Natural killer cell (primary cell): Measurements from ENCODE around the gene DCDC2. TPM values are rescaled to one million over a fixed set of nuclear protein-coding genes. Genes with fewer than 3 reads are reported as not detected.
"Not testable (repeated sequence)": the region's sequence is repeated elsewhere in the genome, so short reads cannot be mapped to it uniquely, and the experiment has no call there.

ENCODE experiments used
- ATAC-seq, 3 donors: fragments of 150-1000 bp in 2 of 3; fragments of 200-7000 bp in 1 of 3; cut with Tn5 transposase; 1 replicate in 1 of 3; 2 replicates in 2 of 3; pipeline ENCODE4 v1.10.0; 2021; ENCODE audit warnings: mild to moderate bottlenecking in 2 of 3, moderate library complexity in 2 of 3
- DNase-seq, 2 donors: peaks; one replicate each; pipeline versions ENCODE4 v3.0.0 to v3.0.0-alpha.2; 2013 to 2021; ENCODE audit warnings: mixed read lengths in 1 of 2
- H3K27ac ChIP-seq: one replicate; pipeline ENCODE4 v1.5.1; 2013; ENCODE audit warnings: mild to moderate bottlenecking, low read length
- H3K27me3 ChIP-seq: one replicate; pipeline ENCODE4 v1.6.1; 2013; ENCODE audit warnings: low read length; ENCODE audit not compliant: control insufficient read depth, insufficient read depth
- H3K36me3 ChIP-seq: one replicate; pipeline ENCODE4 v1.6.1; 2013; ENCODE audit warnings: low read length; ENCODE audit not compliant: control insufficient read depth, insufficient read depth
- H3K4me1 ChIP-seq: one replicate; pipeline ENCODE4 v1.6.1; 2013; ENCODE audit warnings: low read length; ENCODE audit not compliant: control insufficient read depth, insufficient read depth
- H3K4me3 ChIP-seq: one replicate; pipeline ENCODE4 v1.5.1; 2013; ENCODE audit warnings: low read length
- H3K9me3 ChIP-seq: one replicate; pipeline ENCODE4 v1.6.1; 2013; ENCODE audit warnings: low read length; ENCODE audit not compliant: control insufficient read depth, insufficient read depth
- H3K27ac Mint-ChIP-seq, 2 donors: one replicate each; pipeline ENCODE4 v1.8.0; 2022; ENCODE audit warnings: mild to moderate bottlenecking in 2 of 2, mixed read lengths in 2 of 2, moderate library complexity in 1 of 2
- H3K27me3 Mint-ChIP-seq, 2 donors: one replicate each; pipeline ENCODE4 v1.8.0; 2022; ENCODE audit warnings: low read depth in 2 of 2, mixed read lengths in 2 of 2
- H3K36me3 Mint-ChIP-seq: one replicate; pipeline ENCODE4 v1.8.0; 2022; ENCODE audit warnings: mixed read lengths
- H3K4me1 Mint-ChIP-seq, 2 donors: one replicate each; pipeline ENCODE4 v1.8.0; 2022; ENCODE audit warnings: mixed read lengths in 2 of 2
- H3K4me3 Mint-ChIP-seq: one replicate; pipeline ENCODE4 v1.8.0; 2022; ENCODE audit warnings: mild to moderate bottlenecking, moderate library complexity, mixed read lengths
- H3K9me3 Mint-ChIP-seq, 2 donors: one replicate each; pipeline ENCODE4 v1.8.0; 2022; ENCODE audit warnings: mixed read lengths in 2 of 2
- WGBS: methylation state at CpG from one replicate; pipeline ENCODE4 v1.1.7; 2013; ENCODE audit warnings: missing lambda C conversion rate; ENCODE audit not compliant: insufficient coverage; 5-methylcytosine and 5-hydroxymethylcytosine counted together
- intact Hi-C: fragments of 100-400 bp; cut with micrococcal nuclease; formaldehyde crosslinking; loops from one replicate; pipeline ENCODE4 v1.14.2; 2022
- total RNA-seq, 4 donors: library from RNA; stranded (reverse); fragments of 120-200 nt in 1 of 4; gene quantifications; one replicate each; pipeline versions ENCODE4 v1.2.3 to v1.2.4, GENCODE V29; 2013 to 2022
- TF ChIP-seq, protein P1 (sequence below): fragments of 200-600 bp; IDR thresholded peaks from one replicate; pipeline ENCODE4 v1.8.0; 2022; ENCODE audit warnings: antibody characterized with exemption

DCDC2 gene
- total RNA-seq, 3 donors from 2014 or later (not counting 1 experiment from before 2014, with no cell fraction given): not detected

DNA sequence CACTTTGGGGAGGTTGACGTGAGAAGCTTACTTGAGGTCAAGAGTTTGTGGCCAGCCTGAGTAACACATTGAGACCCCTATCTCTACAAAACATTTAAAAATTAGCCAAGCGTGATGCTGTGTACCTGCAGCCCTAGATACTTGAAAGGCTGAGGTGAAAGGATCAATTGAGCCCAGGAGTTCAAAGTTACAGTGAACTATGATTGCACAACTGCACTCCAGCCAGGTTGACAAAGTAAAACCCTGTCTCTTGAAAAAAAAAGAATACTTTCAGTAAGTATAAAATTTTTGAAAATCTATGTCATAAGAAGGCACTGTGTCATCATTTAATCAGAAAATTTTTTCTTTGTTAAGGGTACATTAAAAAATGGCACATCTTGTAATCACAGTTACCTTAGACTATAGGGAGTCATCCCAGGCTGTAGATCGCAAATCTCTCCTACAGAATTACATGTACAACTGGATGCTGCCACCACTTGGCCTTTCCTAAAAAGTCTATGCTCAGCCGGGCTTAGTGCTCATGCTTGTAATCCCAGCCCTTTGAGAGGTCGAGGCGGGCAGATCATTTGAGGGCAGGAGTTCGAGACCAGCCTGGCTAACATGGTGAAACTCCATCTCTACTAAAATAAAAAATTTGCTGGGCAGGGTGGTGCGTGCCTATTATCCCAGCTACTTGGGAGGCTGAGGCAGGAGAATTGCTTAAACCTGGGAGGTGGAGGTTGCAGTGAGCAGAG lies 27.8 kb upstream of the DCDC2 start:
- Mint-ChIP-seq H3K27me3 (peaks cover 9 to 16% of the 10 kb centered on the region in 2 donors), H3K4me1 (no peaks in the 10 kb centered on the region), H3K36me3 (no peaks in the 10 kb centered on the region), H3K4me3 (no peak overlapping the region), H3K27ac (no peak overlapping the region), H3K9me3 (no peaks in the 10 kb centered on the region)
- Histone ChIP-seq H3K27me3 (no peaks in the 10 kb centered on the region), H3K4me3 (no peak overlapping the region), H3K9me3 (no peaks in the 10 kb centered on the region), H3K36me3 (no peaks in the 10 kb centered on the region), H3K4me1 (no peaks in the 10 kb centered on the region), H3K27ac (no peak overlapping the region)
- ATAC-seq: no peak
- intact Hi-C loops: no loop called here
- no peak for DNase-seq
- 85% methylated on average over 8 of the region's 8 CpGs for WGBS
- TF ChIP-seq, protein P1, sequence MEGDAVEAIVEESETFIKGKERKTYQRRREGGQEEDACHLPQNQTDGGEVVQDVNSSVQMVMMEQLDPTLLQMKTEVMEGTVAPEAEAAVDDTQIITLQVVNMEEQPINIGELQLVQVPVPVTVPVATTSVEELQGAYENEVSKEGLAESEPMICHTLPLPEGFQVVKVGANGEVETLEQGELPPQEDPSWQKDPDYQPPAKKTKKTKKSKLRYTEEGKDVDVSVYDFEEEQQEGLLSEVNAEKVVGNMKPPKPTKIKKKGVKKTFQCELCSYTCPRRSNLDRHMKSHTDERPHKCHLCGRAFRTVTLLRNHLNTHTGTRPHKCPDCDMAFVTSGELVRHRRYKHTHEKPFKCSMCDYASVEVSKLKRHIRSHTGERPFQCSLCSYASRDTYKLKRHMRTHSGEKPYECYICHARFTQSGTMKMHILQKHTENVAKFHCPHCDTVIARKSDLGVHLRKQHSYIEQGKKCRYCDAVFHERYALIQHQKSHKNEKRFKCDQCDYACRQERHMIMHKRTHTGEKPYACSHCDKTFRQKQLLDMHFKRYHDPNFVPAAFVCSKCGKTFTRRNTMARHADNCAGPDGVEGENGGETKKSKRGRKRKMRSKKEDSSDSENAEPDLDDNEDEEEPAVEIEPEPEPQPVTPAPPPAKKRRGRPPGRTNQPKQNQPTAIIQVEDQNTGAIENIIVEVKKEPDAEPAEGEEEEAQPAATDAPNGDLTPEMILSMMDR: no peak

GRCh38 chr6:24384369-24385130 lies 26.7 kb upstream of the DCDC2 start:
- H3K27me3 ChIP-seq, H3K4me1 Mint-ChIP-seq, H3K9me3 ChIP-seq, H3K4me3 Mint-ChIP-seq, H3K27ac Mint-ChIP-seq, H3K36me3 ChIP-seq, intact Hi-C loops, H3K36me3 Mint-ChIP-seq, DNase-seq, H3K4me3 ChIP-seq, H3K27ac ChIP-seq, H3K4me1 ChIP-seq, H3K9me3 Mint-ChIP-seq, ATAC-seq: not testable (repeated sequence)
- peaks cover 9 to 16% of the 10 kb centered on the region in 2 donors for H3K27me3 Mint-ChIP-seq
- WGBS: 100% methylated on average over 3 of the region's 5 CpGs

GRCh38 chr6:24382891-24383494 lies 25.1 kb upstream of the DCDC2 start:
- H3K36me3 ChIP-seq, H3K4me3 Mint-ChIP-seq, H3K4me1 Mint-ChIP-seq, H3K9me3 Mint-ChIP-seq, H3K4me3 ChIP-seq, H3K4me1 ChIP-seq, intact Hi-C loops, H3K27ac Mint-ChIP-seq, H3K9me3 ChIP-seq, H3K27ac ChIP-seq, DNase-seq, H3K36me3 Mint-ChIP-seq, H3K27me3 ChIP-seq, ATAC-seq: not testable (repeated sequence)
- WGBS: over 99% methylated on average over 6 of the region's 9 CpGs
- peaks cover 18 to 20% of the 10 kb centered on the region in 2 donors for H3K27me3 Mint-ChIP-seq

DNA sequence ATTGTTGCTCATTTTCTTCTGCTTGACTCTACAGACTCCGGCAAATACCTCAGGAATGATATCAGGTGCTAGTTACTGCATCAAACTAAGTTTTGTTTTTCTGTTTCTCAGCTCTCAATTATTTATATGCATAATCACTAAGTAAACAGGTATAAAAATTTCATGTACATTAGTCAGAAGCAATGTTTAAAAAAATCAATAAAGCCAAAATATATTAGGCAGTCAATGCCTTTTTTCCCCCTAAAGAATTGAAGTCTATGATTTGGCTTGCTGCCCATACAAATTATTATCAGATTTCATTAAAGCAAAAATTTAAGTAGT lies 24.3 kb upstream of the DCDC2 start:
- Mint-ChIP-seq H3K27ac (no peak overlapping the region), H3K36me3 (no peaks in the 10 kb centered on the region), H3K27me3 (peaks cover 17 to 18% of the 10 kb centered on the region in 2 donors), H3K4me1 (no peaks in the 10 kb centered on the region), H3K4me3 (no peak overlapping the region), H3K9me3 (no peaks in the 10 kb centered on the region)
- Histone ChIP-seq H3K27me3 (peaks cover 2% of the 10 kb centered on the region), H3K4me1 (no peaks in the 10 kb centered on the region), H3K27ac (no peak overlapping the region), H3K36me3 (no peaks in the 10 kb centered on the region), H3K9me3 (no peaks in the 10 kb centered on the region), H3K4me3 (no peak overlapping the region)
- DNase-seq: no peak
- no peak for ATAC-seq
- TF ChIP-seq, protein P1: no peak
- intact Hi-C loops: no loop called here
- WGBS: 100% methylated on average over 1 of the region's 1 CpG
